ENCODE data around the gene ARHGEF3.
"Not testable (repeated sequence)": the region's sequence is repeated elsewhere in the genome, so short reads cannot be mapped to it uniquely, and the experiment has no call there.

ARHGEF3 gene

GRCh38 chr3:56769116-56769707, 32.5 kb downstream of the ARHGEF3 start:
- DNase-seq: no peak

- DNase-seq: no peak
Observed at GRCh38 chr3:56764904-56765547, 36.7 kb downstream of the ARHGEF3 start.

GRCh38 chr3:56764184-56764583, 37.6 kb downstream of the ARHGEF3 start:
- no peak for DNase-seq

GRCh38 chr3:56763233-56763632, 38.5 kb downstream of the ARHGEF3 start:
- no peak for DNase-seq

- DNase-seq: no peak
Observed at GRCh38 chr3:56762718-56763117, 39.0 kb downstream of the ARHGEF3 start.

- DNase-seq: no peak
Observed at GRCh38 chr3:56761887-56762651, 39.7 kb downstream of the ARHGEF3 start.

GRCh38 chr3:56761023-56761422, 40.7 kb downstream of the ARHGEF3 start:
- no peak for DNase-seq

GRCh38 chr3:56759532-56759931, 42.2 kb downstream of the ARHGEF3 start:
- DNase-seq: no peak

- DNase-seq: peak; percentile 54
Observed at GRCh38 chr3:56758539-56758981, 43.2 kb downstream of the ARHGEF3 start.

- not testable (repeated sequence) for DNase-seq
Observed at GRCh38 chr3:56758042-56758441, 43.7 kb downstream of the ARHGEF3 start.

GRCh38 chr3:56754741-56755417, 46.9 kb downstream of the ARHGEF3 start:
- DNase-seq: peak; percentile 39

GRCh38 chr3:56753206-56753820, 48.4 kb downstream of the ARHGEF3 start:
- DNase-seq: peak; percentile 21

GRCh38 chr3:56751056-56751707, 50.6 kb downstream of the ARHGEF3 start:
- DNase-seq: no peak

- DNase-seq: no peak
Observed at GRCh38 chr3:56748663-56749231, 53.0 kb downstream of the ARHGEF3 start.

- DNase-seq: no peak
Observed at GRCh38 chr3:56747150-56747549, 54.6 kb downstream of the ARHGEF3 start.

- no peak for DNase-seq
Observed at GRCh38 chr3:56744016-56744415, 57.7 kb downstream of the ARHGEF3 start.

- DNase-seq: no peak
Observed at GRCh38 chr3:56742887-56743286, 58.9 kb downstream of the ARHGEF3 start.

- DNase-seq: no peak
Observed at GRCh38 chr3:56739036-56739435, 62.7 kb downstream of the ARHGEF3 start.

GRCh38 chr3:56737006-56737405, 64.7 kb downstream of the ARHGEF3 start:
- DNase-seq: no peak

GRCh38 chr3:56732109-56732508, 69.6 kb downstream of the ARHGEF3 start:
- DNase-seq: no peak

GRCh38 chr3:56725175-56725574, 76.6 kb downstream of the ARHGEF3 start:
- peak; percentile 53 for DNase-seq

- no peak for DNase-seq
Observed at GRCh38 chr3:56724676-56725075, 77.1 kb downstream of the ARHGEF3 start.
